ENCODE measurements around the gene SFT2D2. TPM values are rescaled to one million over a fixed set of nuclear protein-coding genes. Genes with fewer than 3 reads are reported as not detected.

Gene SFT2D2
- total RNA-seq, 6 experiments from 2014 or later: 54.7 to 62.2 (median 57.8) TPM

DNA sequence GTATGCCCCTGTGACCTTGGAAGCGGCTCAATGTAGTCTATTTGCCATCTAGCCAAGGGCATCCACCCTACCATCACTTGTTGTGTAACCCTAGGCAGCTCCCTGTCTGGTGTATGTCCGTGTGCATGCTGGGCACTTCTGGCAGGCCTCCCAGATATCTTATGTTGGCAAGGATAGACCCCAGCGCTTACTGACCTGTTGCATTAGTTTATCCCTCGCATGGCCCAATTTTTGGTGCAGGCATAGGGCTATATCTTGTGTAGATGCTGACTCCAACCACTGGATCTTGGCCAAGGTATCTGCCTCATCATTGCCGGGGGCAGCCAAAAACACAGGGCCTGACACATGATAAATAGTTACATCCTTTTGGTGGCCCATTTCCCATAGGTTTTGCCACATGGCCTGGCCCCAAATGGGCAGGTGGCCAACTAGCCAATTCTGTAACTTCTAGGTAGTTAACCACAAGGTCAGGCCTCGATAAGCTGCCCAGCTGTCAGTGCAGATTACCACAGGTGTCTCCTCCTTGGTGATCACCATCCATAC lies 40.9 kb downstream of the SFT2D2 start:
- peaks cover 10% of the 10 kb centered on the region for H3K4me1 Mint-ChIP-seq (ENCODE audit: low read depth)
- H3K36me3 Mint-ChIP-seq (ENCODE audit: low read depth): no peaks in the 10 kb centered on the region; the same call in 1 of the 2 replicates
- H3K27me3 Mint-ChIP-seq (ENCODE audit: insufficient read depth): no peaks in the 10 kb centered on the region
- no peak overlapping the region for H3K4me3 Mint-ChIP-seq
- H3K27ac Mint-ChIP-seq: no peak overlapping the region
- TF ChIP-seq, protein P1, sequence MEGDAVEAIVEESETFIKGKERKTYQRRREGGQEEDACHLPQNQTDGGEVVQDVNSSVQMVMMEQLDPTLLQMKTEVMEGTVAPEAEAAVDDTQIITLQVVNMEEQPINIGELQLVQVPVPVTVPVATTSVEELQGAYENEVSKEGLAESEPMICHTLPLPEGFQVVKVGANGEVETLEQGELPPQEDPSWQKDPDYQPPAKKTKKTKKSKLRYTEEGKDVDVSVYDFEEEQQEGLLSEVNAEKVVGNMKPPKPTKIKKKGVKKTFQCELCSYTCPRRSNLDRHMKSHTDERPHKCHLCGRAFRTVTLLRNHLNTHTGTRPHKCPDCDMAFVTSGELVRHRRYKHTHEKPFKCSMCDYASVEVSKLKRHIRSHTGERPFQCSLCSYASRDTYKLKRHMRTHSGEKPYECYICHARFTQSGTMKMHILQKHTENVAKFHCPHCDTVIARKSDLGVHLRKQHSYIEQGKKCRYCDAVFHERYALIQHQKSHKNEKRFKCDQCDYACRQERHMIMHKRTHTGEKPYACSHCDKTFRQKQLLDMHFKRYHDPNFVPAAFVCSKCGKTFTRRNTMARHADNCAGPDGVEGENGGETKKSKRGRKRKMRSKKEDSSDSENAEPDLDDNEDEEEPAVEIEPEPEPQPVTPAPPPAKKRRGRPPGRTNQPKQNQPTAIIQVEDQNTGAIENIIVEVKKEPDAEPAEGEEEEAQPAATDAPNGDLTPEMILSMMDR (IDR thresholded peaks at IDR 0.05): no peak
- no peaks in the 10 kb centered on the region for H3K9me3 Mint-ChIP-seq
- DNase-seq: no peak

DNA sequence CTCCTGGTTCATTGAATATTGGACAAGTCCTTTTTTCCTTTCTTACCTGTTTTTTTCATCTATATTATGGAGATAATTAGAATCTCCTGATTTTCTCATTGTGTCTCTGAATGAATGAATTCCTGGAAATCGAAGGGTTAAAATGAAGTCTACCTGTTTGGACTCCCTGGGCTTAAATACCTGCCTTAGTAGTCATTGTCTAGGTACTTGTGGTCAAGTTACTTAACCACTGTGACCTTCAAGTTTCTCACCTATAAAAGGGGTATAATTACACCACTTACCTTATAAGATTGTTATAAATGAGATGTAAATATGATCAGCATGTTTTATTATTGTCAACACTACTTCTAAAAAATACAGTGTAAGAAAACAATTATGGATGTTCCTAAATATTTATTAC lies 45.8 kb downstream of the SFT2D2 start:
- peaks cover 14% of the 10 kb centered on the region for H3K4me1 Mint-ChIP-seq (ENCODE audit: low read depth)
- H3K36me3 Mint-ChIP-seq (ENCODE audit: low read depth): peaks cover 5% of the 10 kb centered on the region
- no peak overlapping the region for H3K27ac Mint-ChIP-seq
- TF ChIP-seq, protein P1 (IDR thresholded peaks at IDR 0.05): no peak
- H3K9me3 Mint-ChIP-seq: no peaks in the 10 kb centered on the region
- no peaks in the 10 kb centered on the region for H3K27me3 Mint-ChIP-seq (ENCODE audit: insufficient read depth)
- H3K4me3 Mint-ChIP-seq: no peak overlapping the region
- DNase-seq: no peak

DNA sequence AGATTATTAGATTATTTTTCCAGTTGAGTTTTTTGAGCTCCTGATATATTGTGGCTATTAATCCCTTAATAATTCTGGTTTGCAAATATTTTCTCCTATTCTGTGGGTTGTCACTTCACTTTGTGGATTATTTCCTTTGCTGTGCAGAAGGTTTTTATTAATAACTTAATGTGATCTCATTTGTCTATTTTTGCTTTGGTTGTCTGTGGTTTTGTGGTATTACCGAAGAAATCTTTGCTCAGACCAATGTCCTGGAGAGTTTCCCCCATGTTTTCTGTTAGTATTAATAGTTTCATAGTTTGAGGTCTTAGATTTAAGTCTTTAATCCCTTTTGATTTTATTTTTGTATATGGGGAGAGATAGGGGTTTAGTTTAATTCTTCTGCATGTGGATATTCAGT lies 47.8 kb downstream of the SFT2D2 start:
- Mint-ChIP-seq H3K27me3 (ENCODE audit: insufficient read depth) (peaks cover 2% of the 10 kb centered on the region; the same call in 1 of the 2 replicates), H3K4me3 (no peak overlapping the region), H3K4me1 (ENCODE audit: low read depth) (peaks cover 14% of the 10 kb centered on the region), H3K36me3 (ENCODE audit: low read depth) (peaks cover 11% of the 10 kb centered on the region), H3K9me3 (peaks cover 6% of the 10 kb centered on the region; the same call in 1 of the 2 replicates), H3K27ac (no peak overlapping the region)
- DNase-seq: no peak
- TF ChIP-seq, protein P1 (IDR thresholded peaks at IDR 0.05): no peak

DNA sequence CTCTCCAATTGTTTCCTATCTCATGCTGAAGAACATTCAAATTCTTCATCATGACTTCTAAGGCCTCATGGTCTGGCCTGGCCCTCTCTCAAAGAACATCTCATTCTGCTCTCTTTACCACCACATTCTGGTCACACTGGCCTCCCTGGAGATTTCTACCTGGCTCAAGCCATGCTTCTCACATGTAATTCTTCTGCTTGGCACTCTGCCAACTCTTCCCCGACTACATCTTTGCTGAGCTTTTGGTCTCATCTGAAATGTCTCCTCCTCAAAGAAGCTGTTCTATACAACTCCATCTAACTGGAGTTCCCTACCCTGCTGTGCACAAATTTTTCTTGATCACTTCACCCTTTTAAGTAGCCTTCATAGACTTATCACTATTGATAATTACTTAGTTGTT lies 53.4 kb downstream of the SFT2D2 start:
- H3K9me3 Mint-ChIP-seq: peaks cover 6% of the 10 kb centered on the region; the same call in 1 of the 2 replicates
- H3K4me1 Mint-ChIP-seq (ENCODE audit: low read depth): peaks cover 9% of the 10 kb centered on the region
- peaks cover 2% of the 10 kb centered on the region; the same call in 1 of the 2 replicates for H3K27me3 Mint-ChIP-seq (ENCODE audit: insufficient read depth)
- peaks cover 11% of the 10 kb centered on the region for H3K36me3 Mint-ChIP-seq (ENCODE audit: low read depth)
- no peak overlapping the region for H3K4me3 Mint-ChIP-seq
- DNase-seq: no peak
- H3K27ac Mint-ChIP-seq: no peak overlapping the region
- TF ChIP-seq, protein P1 (IDR thresholded peaks at IDR 0.05): no peak

DNA sequence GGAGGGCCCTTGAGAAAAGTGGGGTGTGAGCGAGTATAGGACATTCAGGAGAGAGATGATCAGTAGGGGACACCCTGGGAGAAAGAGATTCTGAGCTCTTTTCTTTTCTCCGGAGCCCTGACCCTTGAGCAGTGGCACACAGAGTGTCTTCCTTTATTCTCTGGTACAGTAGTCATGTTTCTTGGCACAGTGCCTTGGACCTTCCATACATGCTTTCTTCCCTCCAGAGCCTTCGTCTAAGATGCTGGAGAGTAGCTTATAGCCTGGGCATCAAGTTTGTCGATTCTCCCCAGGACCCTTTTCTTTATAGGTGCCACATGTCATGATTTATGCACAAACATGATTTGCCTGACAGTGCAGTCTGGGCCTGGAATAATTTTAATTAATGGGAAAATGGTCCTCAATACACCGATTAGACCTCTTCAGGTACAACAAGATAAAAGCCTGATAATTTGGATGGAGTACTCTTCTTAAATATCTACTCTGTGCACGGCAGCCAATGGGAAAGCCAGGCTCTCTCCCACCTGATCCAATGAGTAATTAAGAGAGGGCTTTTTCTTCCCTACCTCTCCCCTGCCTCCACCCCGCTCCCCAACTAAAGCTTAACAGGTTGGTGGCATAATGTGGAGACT lies 54.6 kb downstream of the SFT2D2 start, which contains the start of gene TBX19:
Gene TBX19, plus strand, starts transcription at position 582 of the 632 bp plus-strand sequence. CDS start 214 bp downstream, outside the sequence.
- Mint-ChIP-seq H3K4me3 (no peak within 1 kb of the TSS), H3K36me3 (ENCODE audit: low read depth) (peaks cover 11% of the 10 kb centered on the region), H3K27ac (no peak within 1 kb of the TSS), H3K9me3 (peaks cover 6% of the 10 kb centered on the region; the same call in 1 of the 2 replicates), H3K27me3 (ENCODE audit: insufficient read depth) (peaks cover 2% of the 10 kb centered on the region; the same call in 1 of the 2 replicates), H3K4me1 (ENCODE audit: low read depth) (peaks cover 19% of the 10 kb centered on the region)
- TF ChIP-seq, protein P1 (IDR thresholded peaks at IDR 0.05): no peak
- DNase-seq: no peak

All from HFFc6 (cell line).